GM23338 (cell line): ENCODE results near the gene SPPL2A.

Source experiments
- CREB1 ChIP-seq: fragments of 250-450 bp; sonication (Bioruptor Pico); IDR thresholded peaks from 2 replicates; pipeline ENCODE4 v1.5.0; 2020; ENCODE audit warnings: low read depth, mild to moderate bottlenecking, moderate library complexity
- CTCF ChIP-seq, 2 experiments: fragments of 200-600 bp in 1 of 2; sonication (generic) in 1 of 2; conservative IDR thresholded peaks; 2 replicates each; pipeline versions ENCODE4 v1.5.1 to v1.6.1; 2016 to 2017; ENCODE audit warnings: antibody characterized with exemption in 2 of 2, low read depth in 2 of 2, mild to moderate bottlenecking in 2 of 2, moderate library complexity in 1 of 2
- EZH2 ChIP-seq: fragments of 200-600 bp; sonication (generic); IDR thresholded peaks from one replicate; pipeline ENCODE4 v1.8.0; 2017; ENCODE audit warnings: antibody characterized with exemption, mild to moderate bottlenecking, low read depth; ENCODE audit not compliant: unreplicated experiment
- EZH2phosphoT487 ChIP-seq: fragments of 200-600 bp; sonication (generic); IDR thresholded peaks from one replicate; pipeline ENCODE4 v1.8.1; 2018; ENCODE audit warnings: antibody characterized with exemption; ENCODE audit not compliant: unreplicated experiment
- JUNB ChIP-seq: IDR thresholded peaks from one replicate; pipeline ENCODE4 v1.6.1; 2016; ENCODE audit warnings: antibody characterized with exemption; ENCODE audit not compliant: unreplicated experiment
- NANOG ChIP-seq: IDR thresholded peaks from 2 replicates; pipeline ENCODE4 v1.6.1; 2016; ENCODE audit warnings: antibody characterized with exemption, borderline replicate concordance
- POLR2AphosphoS5 ChIP-seq: IDR thresholded peaks from 2 replicates; pipeline ENCODE4 v1.6.1; 2016; ENCODE audit warnings: antibody characterized with exemption, low read depth
- ZNF331 ChIP-seq: fragments of 250-450 bp; sonication (Bioruptor Pico); IDR thresholded peaks from 2 replicates; pipeline ENCODE4 v1.5.0; 2020; ENCODE audit warnings: low read depth, mild to moderate bottlenecking, moderate library complexity
- TF ChIP-seq, protein P1 (sequence below): IDR thresholded peaks from one replicate; pipeline ENCODE4 v1.6.1; 2018; ENCODE audit warnings: antibody characterized with exemption; ENCODE audit not compliant: unreplicated experiment

DNA sequence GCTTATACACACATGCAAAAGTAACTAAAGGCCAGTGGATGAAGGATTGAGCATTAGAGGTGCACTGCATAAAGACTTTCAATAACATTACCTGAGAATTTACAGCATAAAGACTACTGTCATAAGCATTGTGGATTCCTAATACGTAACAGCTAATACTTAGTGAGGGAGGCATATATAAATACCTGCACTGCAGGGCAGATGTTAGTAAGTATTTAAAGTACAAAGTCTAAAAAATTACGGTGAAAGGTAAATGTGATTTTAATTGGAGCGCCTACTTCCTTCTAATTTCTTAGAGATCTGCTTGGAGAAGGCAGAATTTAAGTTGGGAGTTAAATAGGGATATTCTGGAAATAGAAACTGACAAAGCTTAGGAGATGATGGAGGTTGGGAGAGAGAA lies 53.5 kb downstream of the SPPL2A start:
- TF ChIP-seq CTCF (conservative IDR thresholded peaks at IDR 0.05; ENCODE audit: low read depth in 2 of 2) (no peak), EZH2 (no peak), POLR2AphosphoS5 (no peak), NANOG (no peak), EZH2phosphoT487 (no peak), ZNF331 (CRISPR knock-in tag) (no peak), CREB1 (no peak), JUNB (no peak)
- TF ChIP-seq, protein P1, sequence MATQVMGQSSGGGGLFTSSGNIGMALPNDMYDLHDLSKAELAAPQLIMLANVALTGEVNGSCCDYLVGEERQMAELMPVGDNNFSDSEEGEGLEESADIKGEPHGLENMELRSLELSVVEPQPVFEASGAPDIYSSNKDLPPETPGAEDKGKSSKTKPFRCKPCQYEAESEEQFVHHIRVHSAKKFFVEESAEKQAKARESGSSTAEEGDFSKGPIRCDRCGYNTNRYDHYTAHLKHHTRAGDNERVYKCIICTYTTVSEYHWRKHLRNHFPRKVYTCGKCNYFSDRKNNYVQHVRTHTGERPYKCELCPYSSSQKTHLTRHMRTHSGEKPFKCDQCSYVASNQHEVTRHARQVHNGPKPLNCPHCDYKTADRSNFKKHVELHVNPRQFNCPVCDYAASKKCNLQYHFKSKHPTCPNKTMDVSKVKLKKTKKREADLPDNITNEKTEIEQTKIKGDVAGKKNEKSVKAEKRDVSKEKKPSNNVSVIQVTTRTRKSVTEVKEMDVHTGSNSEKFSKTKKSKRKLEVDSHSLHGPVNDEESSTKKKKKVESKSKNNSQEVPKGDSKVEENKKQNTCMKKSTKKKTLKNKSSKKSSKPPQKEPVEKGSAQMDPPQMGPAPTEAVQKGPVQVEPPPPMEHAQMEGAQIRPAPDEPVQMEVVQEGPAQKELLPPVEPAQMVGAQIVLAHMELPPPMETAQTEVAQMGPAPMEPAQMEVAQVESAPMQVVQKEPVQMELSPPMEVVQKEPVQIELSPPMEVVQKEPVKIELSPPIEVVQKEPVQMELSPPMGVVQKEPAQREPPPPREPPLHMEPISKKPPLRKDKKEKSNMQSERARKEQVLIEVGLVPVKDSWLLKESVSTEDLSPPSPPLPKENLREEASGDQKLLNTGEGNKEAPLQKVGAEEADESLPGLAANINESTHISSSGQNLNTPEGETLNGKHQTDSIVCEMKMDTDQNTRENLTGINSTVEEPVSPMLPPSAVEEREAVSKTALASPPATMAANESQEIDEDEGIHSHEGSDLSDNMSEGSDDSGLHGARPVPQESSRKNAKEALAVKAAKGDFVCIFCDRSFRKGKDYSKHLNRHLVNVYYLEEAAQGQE, result no peak
